ENCODE measurements around the gene CORIN.
"Not testable (repeated sequence)": the region's sequence is repeated elsewhere in the genome, so short reads cannot be mapped to it uniquely, and the experiment has no call there.

CORIN gene

GRCh38 chr4:47762376-47763266, 75.2 kb downstream of the CORIN start:
- no peak for DNase-seq

GRCh38 chr4:47753316-47753715, 84.6 kb downstream of the CORIN start:
- DNase-seq, result not testable (repeated sequence)

- DNase-seq, result no peak
Measured at GRCh38 chr4:47752214-47752613, 85.7 kb downstream of the CORIN start.

GRCh38 chr4:47750788-47751187, 87.1 kb downstream of the CORIN start:
- DNase-seq, result no peak

GRCh38 chr4:47749858-47750257, 88.0 kb downstream of the CORIN start:
- no peak for DNase-seq

- DNase-seq, result no peak
Measured at GRCh38 chr4:47749060-47749459, 88.8 kb downstream of the CORIN start.

GRCh38 chr4:47747846-47748494, 89.9 kb downstream of the CORIN start:
- DNase-seq, result no peak

GRCh38 chr4:47747211-47747610, 90.7 kb downstream of the CORIN start:
- no peak for DNase-seq

GRCh38 chr4:47746122-47746521, 91.7 kb downstream of the CORIN start:
- DNase-seq, result no peak

- no peak for DNase-seq
Measured at GRCh38 chr4:47744843-47745382, 93.0 kb downstream of the CORIN start.

- no peak for DNase-seq
Measured at GRCh38 chr4:47744253-47744652, 93.6 kb downstream of the CORIN start.

- DNase-seq, result no peak
Measured at GRCh38 chr4:47741200-47741599, 96.7 kb downstream of the CORIN start.

GRCh38 chr4:47737326-47737725, 100.5 kb downstream of the CORIN start:
- no peak for DNase-seq

- DNase-seq, result no peak
Measured at GRCh38 chr4:47736555-47736954, 101.3 kb downstream of the CORIN start.

- no peak for DNase-seq
Measured at GRCh38 chr4:47736146-47736545, 101.7 kb downstream of the CORIN start.

GRCh38 chr4:47733302-47734175, 104.3 kb downstream of the CORIN start:
- DNase-seq, result no peak

GRCh38 chr4:47731182-47731581, 106.7 kb downstream of the CORIN start:
- no peak for DNase-seq

- DNase-seq, result no peak
Measured at GRCh38 chr4:47729131-47729680, 108.7 kb downstream of the CORIN start.

GRCh38 chr4:47721892-47722575, 115.8 kb downstream of the CORIN start:
- DNase-seq, result no peak

GRCh38 chr4:47721485-47721884, 116.4 kb downstream of the CORIN start:
- no peak for DNase-seq

GRCh38 chr4:47720787-47721186, 117.1 kb downstream of the CORIN start:
- no peak for DNase-seq

GRCh38 chr4:47719576-47719975, 118.3 kb downstream of the CORIN start:
- no peak for DNase-seq

Measured in stimulated activated naive CD4-positive, alpha-beta T cell treated with Interleukin-2 at 50 U/mL for 16 hours (primary cell).